Activated CD4-positive, alpha-beta memory T cell treated with anti-CD3 and anti-CD28 coated beads, Interleukin-2, amount 10 ng/mL, durations not matched to agents 7 days and 5 days (primary cell): Measurements from ENCODE around the gene GTF2IRD1. TPM values are rescaled to one million over a fixed set of nuclear protein-coding genes. Genes with fewer than 3 reads are reported as not detected.

Source experiments
- CTCF ChIA-PET: fragments of 350-600 bp; sonication (Branson Sonifier 250); formaldehyde crosslinking; loops from one replicate; lab custom pipeline; 2021; ENCODE audit warnings: antibody characterized with exemption, inconsistent platforms; lab: Charles Lee
- POLR2A ChIA-PET: fragments of 350-600 bp; sonication (Branson Sonifier 250); formaldehyde crosslinking; loops from one replicate; lab custom pipeline; 2021; ENCODE audit warnings: antibody characterized with exemption; lab: Charles Lee
- DNase-seq: peaks from one replicate; pipeline ENCODE4 v3.0.0-alpha.2; 2020
- H3K27ac Mint-ChIP-seq: one replicate; pipeline ENCODE4 v1.8.0; 2021; ENCODE audit warnings: mild to moderate bottlenecking, mixed read lengths
- H3K27me3 Mint-ChIP-seq: one replicate; pipeline ENCODE4 v1.8.0; 2021; ENCODE audit warnings: mixed read lengths
- H3K36me3 Mint-ChIP-seq: one replicate; pipeline ENCODE4 v1.8.0; 2021; ENCODE audit warnings: low read depth, mixed read lengths
- H3K4me1 Mint-ChIP-seq: one replicate; pipeline ENCODE4 v1.8.0; 2021; ENCODE audit warnings: mixed read lengths
- H3K4me3 Mint-ChIP-seq: one replicate; pipeline ENCODE4 v1.8.0; 2021; ENCODE audit warnings: mild to moderate bottlenecking, mixed read lengths
- H3K9me3 Mint-ChIP-seq: one replicate; pipeline ENCODE4 v1.8.0; 2021; ENCODE audit warnings: mixed read lengths
- total RNA-seq, 2 experiments: library from RNA; stranded (reverse); gene quantifications; one replicate each; pipeline ENCODE4 v1.2.3, GENCODE V29; 2021

Gene GTF2IRD1
- total RNA-seq, 2 experiments from 2014 or later = 4.0 to 4.6 TPM

DNA sequence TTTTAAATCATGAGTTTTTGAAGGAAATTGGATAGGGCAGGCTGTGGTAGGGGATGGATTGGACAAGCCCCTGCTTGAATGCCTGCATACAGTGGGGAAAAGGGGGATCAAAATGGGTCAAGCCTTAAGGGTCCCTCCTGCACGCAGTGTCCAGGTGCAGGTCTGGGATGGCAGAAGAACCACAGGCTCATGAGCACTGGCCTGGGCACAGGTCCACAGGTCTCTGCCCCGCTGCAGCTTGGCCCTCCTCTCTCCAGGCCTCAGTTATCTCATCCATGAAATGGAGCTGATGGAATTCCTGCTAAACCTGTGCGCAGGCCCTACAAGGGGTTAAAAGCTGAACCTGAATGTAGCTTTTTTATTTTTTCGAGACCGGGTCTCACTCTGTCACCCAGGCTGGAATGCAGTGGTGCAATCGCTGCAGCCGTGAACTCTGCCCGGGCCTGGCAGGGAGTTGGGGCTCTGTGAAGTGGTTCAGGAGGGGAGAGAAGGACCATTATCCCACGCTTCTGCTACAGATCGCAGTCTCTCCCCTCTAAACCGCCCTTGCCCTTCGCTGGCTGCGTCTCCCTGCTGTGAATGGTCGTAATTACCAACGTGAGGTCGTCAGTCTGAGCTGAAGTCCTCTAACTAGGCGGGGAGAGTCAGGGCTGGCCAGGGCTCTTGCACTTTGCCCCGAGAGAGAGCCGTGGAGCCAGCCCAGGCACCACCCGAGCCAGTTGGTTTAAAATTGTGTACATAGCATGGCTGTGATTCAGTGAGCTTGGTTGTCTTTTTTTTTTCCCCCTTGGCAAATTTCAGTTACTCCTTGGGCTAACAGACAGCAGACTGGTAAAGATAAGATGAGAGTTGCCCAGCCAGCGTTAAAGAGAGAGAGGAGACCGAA lies 126.3 kb downstream of the GTF2IRD1 start:
- peaks cover 6% of the 10 kb centered on the region for H3K4me1 Mint-ChIP-seq
- no peak overlapping the region for H3K4me3 Mint-ChIP-seq
- peaks cover 2% of the 10 kb centered on the region for H3K27me3 Mint-ChIP-seq
- ChIA-PET POLR2A (no interaction called here), CTCF (interaction anchor here (0.9 kb wide), 1 partner anchor 162 kb away, joined by 3 read pairs; no protein-coding TSS in a partner anchor)
- DNase-seq = no peak
- H3K27ac Mint-ChIP-seq = no peak overlapping the region
- no peaks in the 10 kb centered on the region for H3K36me3 Mint-ChIP-seq
- H3K9me3 Mint-ChIP-seq = no peaks in the 10 kb centered on the region

DNA sequence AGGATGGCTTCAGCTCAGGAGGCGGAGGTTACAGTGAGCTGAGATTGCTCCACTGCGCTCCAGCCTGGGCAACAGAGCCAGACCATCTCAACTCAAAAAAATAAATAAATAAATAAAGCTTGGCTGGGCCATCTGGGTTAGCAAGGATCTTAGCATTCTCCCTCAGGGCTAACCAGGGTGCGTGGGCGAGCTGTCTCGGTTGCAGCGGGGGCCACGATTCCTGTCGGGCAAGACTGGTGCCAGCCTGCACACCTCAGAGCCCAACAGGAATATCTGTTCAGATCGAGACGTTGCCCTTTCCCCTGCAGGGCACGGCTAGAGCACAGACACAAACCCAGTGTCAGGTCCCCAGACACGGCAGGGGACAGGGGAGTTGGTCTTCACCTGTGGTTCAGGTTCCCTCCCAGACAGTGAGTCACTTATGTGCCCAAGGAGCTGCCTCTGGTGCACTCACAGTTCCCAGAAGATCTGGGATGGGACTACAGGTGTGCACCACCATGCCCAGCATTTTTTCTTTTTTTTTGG lies 128.3 kb downstream of the GTF2IRD1 start:
- POLR2A ChIA-PET = no interaction called here
- no peaks in the 10 kb centered on the region for H3K9me3 Mint-ChIP-seq
- CTCF ChIA-PET = interaction anchor here (0.5 kb wide), 1 partner anchor 170 kb away, joined by 3 read pairs; no protein-coding TSS in a partner anchor

DNA sequence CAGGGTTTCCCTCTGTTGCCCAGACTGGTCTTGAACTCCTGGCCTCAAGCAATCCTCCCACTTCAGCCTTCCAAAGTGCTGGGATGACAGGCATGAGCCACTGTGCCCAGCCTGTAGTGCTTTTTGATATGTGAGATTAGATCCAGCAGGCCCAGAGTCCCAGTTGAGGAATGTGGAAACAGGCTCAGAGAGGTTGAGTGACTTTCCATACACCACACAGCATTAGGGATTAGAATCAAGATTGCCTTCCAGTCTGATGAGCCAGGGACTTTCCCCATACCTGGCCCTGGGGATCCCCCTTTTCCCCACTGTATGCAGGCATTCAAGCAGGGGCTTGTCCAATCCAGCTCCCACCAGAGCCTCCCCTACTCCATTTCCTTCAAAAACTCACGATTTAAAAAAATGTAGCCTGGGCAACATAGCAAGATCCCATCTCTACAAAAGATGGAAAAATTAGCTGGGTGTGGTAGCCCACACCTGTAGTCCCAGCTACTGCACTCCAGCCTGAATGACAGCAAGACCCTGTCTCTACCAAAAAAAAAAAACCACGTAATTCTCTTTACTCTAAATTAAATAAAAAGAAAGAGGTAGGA lies 128.8 kb downstream of the GTF2IRD1 start:
- Mint-ChIP-seq H3K4me1 (no peaks in the 10 kb centered on the region), H3K27ac (no peak overlapping the region), H3K4me3 (no peak overlapping the region), H3K27me3 (no peaks in the 10 kb centered on the region), H3K9me3 (no peaks in the 10 kb centered on the region), H3K36me3 (no peaks in the 10 kb centered on the region)
- CTCF ChIA-PET = no interaction called here
- DNase-seq = no peak
- POLR2A ChIA-PET = no interaction called here

More for the DNA sequence above, 128.3 kb downstream of the GTF2IRD1 start:
- Mint-ChIP-seq H3K4me1 (no peaks in the 10 kb centered on the region), H3K27ac (no peak overlapping the region), H3K27me3 (no peaks in the 10 kb centered on the region), H3K4me3 (no peak overlapping the region), H3K36me3 (no peaks in the 10 kb centered on the region)
- DNase-seq = no peak

DNA sequence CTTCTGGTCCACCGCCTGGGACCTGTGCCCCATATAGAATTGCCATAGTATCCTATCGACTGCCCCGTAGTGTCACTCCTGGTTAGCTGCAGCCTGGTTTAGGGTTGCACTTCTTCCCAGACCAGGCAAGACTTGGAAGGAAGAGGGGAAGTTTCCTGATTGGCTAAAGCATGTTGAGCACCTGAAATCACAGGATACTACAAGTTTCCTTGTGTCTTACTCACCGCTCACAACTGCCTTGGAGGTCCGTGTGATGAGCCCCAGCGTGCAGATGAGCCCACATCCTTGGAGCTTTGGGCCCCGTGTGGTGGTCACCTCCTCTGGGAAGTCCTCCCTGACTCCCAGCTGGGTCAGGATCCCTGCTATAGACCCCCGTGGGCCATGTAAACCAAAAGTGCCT lies 129.9 kb downstream of the GTF2IRD1 start:
- Mint-ChIP-seq H3K9me3 (no peaks in the 10 kb centered on the region), H3K4me1 (no peaks in the 10 kb centered on the region), H3K27ac (no peak overlapping the region), H3K27me3 (no peaks in the 10 kb centered on the region), H3K4me3 (no peak overlapping the region), H3K36me3 (no peaks in the 10 kb centered on the region)
- no peak for DNase-seq
- POLR2A ChIA-PET = interaction anchor here (0.8 kb wide), 1 partner anchor 8 kb away, joined by 5 read pairs; no protein-coding TSS in a partner anchor
- CTCF ChIA-PET = no interaction called here

DNA sequence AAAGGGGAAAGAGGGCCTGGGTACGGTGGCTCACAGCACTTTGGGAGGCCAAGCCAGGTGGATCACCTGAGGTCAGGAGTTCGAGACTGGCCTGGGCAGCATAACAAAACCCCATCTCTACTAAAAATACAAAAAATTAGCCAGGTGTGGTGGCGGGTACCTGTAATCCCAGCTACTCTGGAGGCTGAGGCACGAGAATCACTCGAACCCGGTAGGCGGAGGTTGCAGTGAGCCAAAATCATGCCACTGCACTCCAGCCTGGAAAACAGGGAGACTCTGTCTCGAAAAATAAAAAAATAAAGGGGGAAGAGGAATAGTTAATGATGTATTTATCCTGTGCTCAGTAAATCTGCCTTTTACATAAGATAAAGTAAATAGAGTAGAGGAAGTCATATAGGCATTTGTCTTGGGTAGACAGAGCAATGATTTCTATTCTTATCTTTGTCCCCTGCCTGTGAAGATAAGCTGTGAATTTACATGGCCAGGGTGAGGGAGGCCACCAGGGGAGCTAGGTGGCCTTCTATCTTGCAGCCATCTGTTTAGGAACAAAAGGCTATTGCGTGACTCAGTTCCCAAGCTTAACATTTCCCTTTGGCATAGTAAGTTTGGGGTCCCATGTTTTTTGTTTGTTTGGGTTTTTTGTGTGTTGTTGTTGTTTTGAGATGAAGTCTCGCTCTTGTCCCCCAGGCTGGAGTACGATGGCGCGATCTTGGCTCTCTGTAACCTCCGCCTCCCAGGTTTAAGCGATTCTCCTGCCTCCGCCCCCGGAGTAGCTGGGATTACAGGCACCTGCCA lies 130.7 kb downstream of the GTF2IRD1 start:
- no peak overlapping the region for H3K4me3 Mint-ChIP-seq
- H3K27me3 Mint-ChIP-seq = no peaks in the 10 kb centered on the region
- ChIA-PET CTCF (no interaction called here), POLR2A (no interaction called here)
- H3K4me1 Mint-ChIP-seq = no peaks in the 10 kb centered on the region
- H3K36me3 Mint-ChIP-seq = no peaks in the 10 kb centered on the region
- DNase-seq = no peak
- no peak overlapping the region for H3K27ac Mint-ChIP-seq
- no peaks in the 10 kb centered on the region for H3K9me3 Mint-ChIP-seq

DNA sequence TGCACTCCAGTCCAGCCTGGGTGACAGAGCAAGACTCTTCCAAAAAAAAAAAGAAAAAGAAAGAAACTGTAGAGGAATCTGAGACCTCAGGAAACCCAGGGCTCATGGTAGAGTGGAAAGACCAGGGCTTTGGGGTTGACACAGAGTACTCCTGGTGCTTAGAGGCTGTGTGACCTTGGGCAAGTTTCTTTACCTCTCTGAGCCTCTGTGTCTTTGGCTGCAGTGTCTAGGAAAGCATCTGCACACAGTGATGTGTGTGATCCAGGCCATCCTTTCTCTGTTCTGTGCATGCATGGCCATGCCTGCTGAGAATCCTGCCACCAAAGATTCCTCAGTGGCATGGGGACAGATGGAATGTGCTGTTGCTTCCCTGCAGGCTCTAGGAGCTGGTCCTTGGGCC lies 132.1 kb downstream of the GTF2IRD1 start:
- no peak for DNase-seq
- no peaks in the 10 kb centered on the region for H3K27me3 Mint-ChIP-seq
- no peaks in the 10 kb centered on the region for H3K9me3 Mint-ChIP-seq
- CTCF ChIA-PET = no interaction called here
- H3K4me3 Mint-ChIP-seq = no peak overlapping the region
- H3K27ac Mint-ChIP-seq = no peak overlapping the region
- no peaks in the 10 kb centered on the region for H3K36me3 Mint-ChIP-seq
- POLR2A ChIA-PET = no interaction called here
- no peaks in the 10 kb centered on the region for H3K4me1 Mint-ChIP-seq

DNA sequence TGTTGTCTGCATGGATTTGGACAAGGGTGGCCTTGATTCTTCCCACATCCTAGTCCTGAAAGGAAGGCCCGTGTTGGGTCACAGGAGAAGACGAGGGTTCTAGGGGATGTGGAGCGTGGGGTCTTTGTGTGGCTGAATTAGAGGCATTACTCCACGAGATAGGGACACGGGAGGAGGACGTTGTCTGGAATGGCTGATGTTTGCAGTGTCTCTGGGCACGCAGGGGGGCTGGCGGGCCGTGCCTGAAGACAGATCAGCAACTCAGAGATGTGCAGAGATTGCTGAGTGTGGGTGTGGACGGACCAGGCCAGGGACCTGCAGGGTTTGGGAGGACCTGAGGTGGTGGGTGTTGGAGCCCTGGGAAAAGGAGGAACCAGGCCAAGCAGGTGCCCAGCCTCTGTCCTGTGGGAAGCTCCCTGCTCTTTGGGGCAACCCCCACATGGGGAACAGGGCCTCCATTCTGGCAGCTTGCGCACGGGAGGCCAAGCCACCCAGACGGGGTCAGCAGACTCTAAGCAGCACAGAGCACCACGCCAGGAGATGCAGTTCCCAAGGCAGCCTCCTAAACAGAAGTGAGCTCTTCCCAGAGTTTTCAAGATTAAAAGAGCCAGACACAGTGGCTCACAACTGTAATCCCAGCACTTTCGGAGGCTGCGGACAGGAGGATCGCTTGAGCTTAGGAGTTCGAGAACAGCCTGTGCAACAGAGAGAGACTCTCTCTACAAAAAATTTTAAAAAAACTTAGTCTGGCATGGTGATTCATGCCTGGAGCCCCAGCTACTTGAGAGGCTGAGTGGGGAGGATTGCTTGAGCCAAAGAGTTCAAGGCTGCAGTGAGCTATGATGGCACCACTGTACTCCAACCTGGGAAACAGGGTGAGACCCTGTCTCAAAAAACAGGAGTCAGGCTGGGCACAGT lies 132.8 kb downstream of the GTF2IRD1 start:
- Mint-ChIP-seq H3K27ac (no peak overlapping the region), H3K9me3 (no peaks in the 10 kb centered on the region), H3K27me3 (no peaks in the 10 kb centered on the region), H3K36me3 (no peaks in the 10 kb centered on the region), H3K4me3 (no peak overlapping the region), H3K4me1 (no peaks in the 10 kb centered on the region)
- ChIA-PET CTCF (no interaction called here), POLR2A (interaction anchor here (0.8 kb wide), 1 partner anchor 21 kb away, joined by 4 read pairs; no protein-coding TSS in a partner anchor)
- DNase-seq = no peak

DNA sequence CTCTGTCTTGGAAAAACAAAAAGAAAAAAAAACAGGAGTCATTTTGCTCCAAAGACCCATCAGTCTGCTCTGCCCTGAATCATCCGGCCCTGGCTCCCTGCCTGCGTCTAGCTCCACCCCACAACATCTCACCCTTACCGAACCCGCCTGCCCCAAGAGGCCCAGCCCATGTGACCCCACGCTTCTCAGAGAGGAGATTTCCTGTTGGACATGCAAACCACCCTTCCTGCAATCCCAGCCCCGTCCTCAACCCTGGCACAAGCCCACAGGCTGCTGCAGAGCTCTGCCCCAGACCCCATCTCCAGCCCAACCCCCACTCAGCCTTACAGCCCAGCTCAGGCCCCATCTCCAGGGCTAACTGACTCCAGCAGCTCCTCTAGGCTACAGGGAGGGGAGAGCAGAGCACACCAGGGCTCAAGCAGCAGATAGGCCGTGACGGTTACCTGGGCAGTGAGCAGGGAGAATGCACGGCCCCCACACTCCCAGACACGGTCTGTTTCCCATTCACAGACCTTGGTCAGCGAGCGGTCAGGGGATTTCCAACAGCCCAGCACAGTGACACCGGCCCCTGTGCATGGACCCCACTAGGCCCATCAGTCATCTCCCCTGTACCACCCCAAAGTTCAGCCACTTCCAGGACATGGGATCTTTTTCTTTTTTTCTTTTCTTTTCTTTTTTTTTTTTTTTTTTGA lies 133.9 kb downstream of the GTF2IRD1 start:
- POLR2A ChIA-PET = interaction anchor here (0.8 kb wide), 1 partner anchor 22 kb away, joined by 4 read pairs; no protein-coding TSS in a partner anchor
- no peak overlapping the region for H3K27ac Mint-ChIP-seq
- CTCF ChIA-PET = no interaction called here
- no peaks in the 10 kb centered on the region for H3K4me1 Mint-ChIP-seq
- H3K27me3 Mint-ChIP-seq = no peaks in the 10 kb centered on the region
- no peaks in the 10 kb centered on the region for H3K36me3 Mint-ChIP-seq
- DNase-seq = no peak
- H3K4me3 Mint-ChIP-seq = no peak overlapping the region
- H3K9me3 Mint-ChIP-seq = no peaks in the 10 kb centered on the region

DNA sequence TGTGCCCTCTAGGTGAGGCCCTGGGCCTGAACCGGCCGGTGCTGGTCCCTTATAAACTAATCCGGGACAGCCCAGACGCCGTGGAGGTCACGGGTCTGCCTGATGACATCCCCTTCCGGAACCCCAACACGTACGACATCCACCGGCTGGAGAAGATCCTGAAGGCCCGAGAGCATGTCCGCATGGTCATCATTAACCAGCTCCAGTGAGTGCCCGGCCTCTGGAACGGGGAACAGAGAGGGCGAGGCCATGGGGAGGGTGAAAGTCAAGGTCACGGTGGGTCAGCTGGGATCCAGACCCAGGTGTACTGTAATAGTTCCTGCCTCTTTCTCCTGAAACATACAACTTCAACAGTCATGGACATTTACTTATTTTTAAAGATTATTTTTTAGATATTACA lies 137.1 kb downstream of the GTF2IRD1 start:
- Mint-ChIP-seq H3K9me3 (no peaks in the 10 kb centered on the region), H3K4me1 (no peaks in the 10 kb centered on the region), H3K27me3 (no peaks in the 10 kb centered on the region), H3K4me3 (no peak overlapping the region), H3K27ac (no peak overlapping the region), H3K36me3 (no peaks in the 10 kb centered on the region)
- no peak for DNase-seq
- POLR2A ChIA-PET = no interaction called here
- CTCF ChIA-PET = interaction anchor here (1.4 kb wide), 1 partner anchor 11 kb away, joined by 4 read pairs; no protein-coding TSS in a partner anchor

DNA sequence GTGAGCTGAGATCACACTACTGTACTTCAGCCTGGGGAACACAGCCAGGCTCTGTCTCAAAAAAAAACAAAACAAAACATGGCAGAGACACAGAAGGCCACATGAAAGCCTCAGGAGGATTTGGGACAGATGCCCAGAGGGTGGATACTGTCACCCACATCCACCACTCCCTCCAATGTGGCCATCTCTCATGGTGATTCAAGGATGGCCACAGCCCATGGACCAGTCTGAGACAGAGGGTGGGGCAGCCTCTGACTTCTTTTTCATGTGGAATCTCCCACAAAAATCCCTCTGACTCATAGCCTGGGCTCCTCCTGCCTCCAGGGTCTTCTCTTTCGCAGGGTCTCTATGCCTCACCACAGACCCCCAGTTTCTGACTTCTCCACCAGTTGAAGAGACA lies 144.9 kb downstream of the GTF2IRD1 start:
- ChIA-PET CTCF (no interaction called here), POLR2A (no interaction called here)
- Mint-ChIP-seq H3K9me3 (no peaks in the 10 kb centered on the region), H3K27me3 (no peaks in the 10 kb centered on the region), H3K36me3 (no peaks in the 10 kb centered on the region), H3K4me1 (peaks cover 2% of the 10 kb centered on the region), H3K27ac (no peak overlapping the region), H3K4me3 (no peak overlapping the region)
- DNase-seq = no peak

DNA sequence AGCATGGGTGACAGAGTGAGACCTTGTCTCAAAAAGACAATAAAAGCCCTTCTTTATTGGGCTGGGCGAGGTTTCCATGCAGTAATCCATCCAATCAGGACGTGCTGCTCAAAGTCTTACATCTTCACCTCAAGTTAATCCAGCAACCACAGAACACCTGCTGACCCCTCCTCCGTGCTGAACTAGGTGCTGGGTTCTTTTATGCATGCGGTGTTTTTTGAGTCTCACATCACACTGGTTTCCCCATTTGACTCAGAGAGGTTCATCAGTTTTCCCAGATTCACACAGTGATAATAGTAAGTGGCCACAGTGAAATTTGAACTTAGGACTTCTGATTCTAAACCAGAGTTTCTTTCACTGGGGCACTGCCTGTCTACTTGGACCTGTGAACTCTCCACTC lies 145.5 kb downstream of the GTF2IRD1 start:
- DNase-seq = no peak
- H3K27ac Mint-ChIP-seq = no peak overlapping the region
- H3K4me3 Mint-ChIP-seq = no peak overlapping the region
- peaks cover 2% of the 10 kb centered on the region for H3K4me1 Mint-ChIP-seq
- no peaks in the 10 kb centered on the region for H3K27me3 Mint-ChIP-seq
- H3K36me3 Mint-ChIP-seq = no peaks in the 10 kb centered on the region
- ChIA-PET CTCF (no interaction called here), POLR2A (no interaction called here)
- no peaks in the 10 kb centered on the region for H3K9me3 Mint-ChIP-seq
